Putamen (tissue), 1 donor: ENCODE measurements around the gene MCTS1.
A peak's percentile ranks its signal among the peaks of the same experiment; 100 is the strongest.
"Not testable (repeated sequence)": the region's sequence is repeated elsewhere in the genome, so short reads cannot be mapped to it uniquely, and the experiment has no call there.

ENCODE experiments used
- DNase-seq: peaks from one replicate; pipeline ENCODE4 v3.0.0-alpha.2; 2016; ENCODE audit warnings: low spot score

Gene MCTS1, protein sequence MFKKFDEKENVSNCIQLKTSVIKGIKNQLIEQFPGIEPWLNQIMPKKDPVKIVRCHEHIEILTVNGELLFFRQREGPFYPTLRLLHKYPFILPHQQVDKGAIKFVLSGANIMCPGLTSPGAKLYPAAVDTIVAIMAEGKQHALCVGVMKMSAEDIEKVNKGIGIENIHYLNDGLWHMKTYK

GRCh38 chrX:120603707-120604360, at the start of gene MCTS1:
MCTS1 (plus strand) TSS chrX:120604101; CDS start chrX:120604237, 136 bp downstream.
- peak; percentile 82 for DNase-seq

DNA sequence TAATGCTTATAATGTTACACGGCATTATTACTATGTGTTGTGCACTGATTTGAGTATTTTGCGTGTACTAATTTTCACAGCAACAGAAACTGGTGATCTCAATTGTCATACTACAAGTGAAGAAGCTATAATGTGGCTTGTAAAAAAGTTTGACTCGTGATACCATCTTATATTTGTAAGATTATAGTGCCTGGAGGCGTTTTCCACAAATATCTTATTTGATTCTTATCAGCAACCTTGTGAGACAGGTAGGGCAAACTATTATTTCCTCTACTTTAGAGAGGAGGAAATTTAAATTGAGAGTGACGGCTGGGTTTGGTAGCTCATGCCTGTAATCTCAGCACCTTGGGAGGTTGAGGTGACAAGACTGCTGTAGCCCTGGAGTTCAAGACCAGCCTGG, 47.6 kb upstream of the MCTS1 start:
- no peak for DNase-seq

DNA sequence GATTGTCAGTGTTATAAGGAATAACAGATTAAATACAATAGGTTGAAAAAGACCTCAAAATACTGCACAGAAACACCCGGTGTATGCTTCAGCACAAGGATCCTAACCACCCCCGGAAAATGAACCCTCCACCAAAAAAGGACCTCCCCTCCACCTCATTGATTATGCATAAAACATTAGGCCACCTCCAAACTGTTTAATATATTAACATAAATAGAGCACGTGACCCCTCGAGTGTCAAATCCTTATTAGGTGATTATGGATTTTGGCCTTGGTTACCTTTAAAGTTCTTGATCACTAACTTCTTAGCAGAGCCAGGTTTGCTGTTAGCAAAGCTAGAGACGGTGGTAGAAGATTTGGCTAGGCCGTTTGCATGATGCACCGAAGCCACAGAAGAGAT, 44.1 kb upstream of the MCTS1 start:
- DNase-seq = peak; percentile 18

DNA sequence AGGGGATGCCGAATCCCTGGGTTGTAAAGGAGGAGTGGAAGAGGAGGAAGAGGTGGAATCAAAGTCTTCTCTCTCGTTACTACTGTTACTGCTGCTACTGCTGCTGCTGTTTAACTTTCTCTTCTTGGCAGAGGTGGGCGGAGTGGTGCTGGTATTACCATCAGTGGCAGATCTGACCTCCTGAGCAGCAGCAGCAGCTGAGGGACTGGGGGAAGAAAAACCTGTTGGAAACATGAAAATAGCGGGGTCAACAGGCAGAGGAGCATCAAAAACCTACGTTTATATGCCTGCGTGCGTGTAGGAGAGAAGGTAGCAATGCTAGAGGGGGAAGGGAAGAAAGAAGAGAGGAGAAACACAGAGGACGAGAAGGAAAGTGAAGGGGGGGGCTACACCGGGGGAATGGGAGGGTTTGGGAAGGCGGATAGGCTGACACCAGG, 43.5 kb upstream of the MCTS1 start:
- no peak for DNase-seq

DNA sequence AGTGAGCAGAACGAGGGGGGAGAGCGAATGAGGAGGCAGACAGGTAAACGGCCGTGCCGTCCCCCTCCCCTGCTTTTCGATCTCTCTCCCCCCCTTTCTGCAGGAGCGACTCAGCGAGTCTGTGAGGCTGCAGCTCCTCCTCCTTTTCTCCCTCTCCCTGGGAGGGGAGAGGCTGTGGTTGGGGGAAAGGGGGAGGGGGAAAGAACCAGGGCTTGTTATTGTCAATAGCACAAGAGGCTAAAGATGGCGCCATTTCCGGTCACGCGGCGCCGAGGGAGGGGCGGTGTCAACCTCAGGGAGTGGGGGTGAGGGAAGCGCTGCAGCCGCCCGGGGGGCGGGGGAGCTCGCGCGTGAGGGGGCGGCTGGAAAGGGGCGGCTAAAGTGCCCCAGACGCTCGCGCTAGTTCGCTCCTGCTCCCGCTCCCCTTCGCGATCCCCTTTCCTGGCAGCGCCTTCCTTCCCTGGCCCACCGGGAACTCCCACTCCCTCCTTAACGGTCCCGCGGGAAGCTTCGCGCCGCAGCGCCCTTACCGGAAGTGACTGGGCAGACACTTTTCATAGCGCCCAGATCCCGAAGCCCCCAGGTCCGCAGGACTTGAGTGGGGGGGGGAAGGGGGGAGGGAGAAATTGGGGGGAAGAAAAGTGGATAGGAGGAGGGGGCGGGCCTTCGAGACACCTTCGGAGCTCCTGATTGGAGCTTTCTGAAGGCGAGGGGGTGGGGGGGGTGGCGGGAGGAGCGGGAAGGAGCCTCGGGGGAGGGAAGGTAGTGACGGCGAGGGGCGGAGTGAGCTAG, 42.9 kb upstream of the MCTS1 start, which contains the start of gene CUL4B:
Gene CUL4B (minus strand): TSS at position 121 of the 792 bp plus-strand sequence. CDS start 324 bp downstream, outside the sequence.
- peak; percentile 95 for DNase-seq

- no peak for DNase-seq
These were observed 42.0 kb upstream of the MCTS1 start for GRCh38 chrX:120561634-120562568.

DNA sequence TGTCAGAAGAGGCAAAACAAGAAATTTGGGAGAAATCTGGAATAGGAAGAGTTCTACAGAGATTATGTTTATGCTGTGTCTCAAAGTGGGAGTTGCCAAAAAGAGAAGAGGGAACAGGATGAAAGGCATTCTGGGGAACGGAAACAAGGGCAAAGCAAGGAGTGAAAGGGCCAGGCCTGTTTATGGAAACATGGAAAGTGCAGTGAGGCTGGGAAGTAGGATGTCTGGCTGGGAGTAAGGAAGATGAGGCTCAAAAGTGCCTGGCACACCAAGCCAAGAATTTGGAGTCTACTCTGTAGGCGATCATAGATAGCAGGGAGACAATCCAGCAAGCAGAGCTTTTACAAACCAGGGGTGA, 41.4 kb upstream of the MCTS1 start:
- no peak for DNase-seq

- no peak for DNase-seq
These were observed 39.0 kb upstream of the MCTS1 start for GRCh38 chrX:120564925-120565324.

- DNase-seq = no peak
These were observed 37.1 kb upstream of the MCTS1 start for GRCh38 chrX:120566817-120567216.

DNA sequence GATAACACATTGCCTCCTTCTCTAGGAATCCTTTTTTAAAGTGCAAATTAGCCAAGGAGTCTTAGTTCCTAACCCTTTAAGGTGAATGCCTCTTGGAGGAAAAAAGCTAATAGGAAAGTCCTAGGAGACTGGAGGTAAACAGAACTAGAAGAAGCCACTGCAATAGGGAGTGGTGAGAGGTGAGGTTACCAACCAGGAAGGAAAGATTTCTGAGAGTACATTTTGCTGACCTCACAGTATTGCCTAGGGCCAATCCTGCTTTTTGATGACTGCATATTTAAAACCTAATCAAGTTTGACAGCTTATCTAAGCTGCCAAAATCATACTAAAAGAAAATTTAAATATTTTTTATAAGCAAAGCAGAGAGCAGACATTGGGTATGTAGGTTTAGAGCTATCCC, 35.9 kb upstream of the MCTS1 start:
- no peak for DNase-seq

DNA sequence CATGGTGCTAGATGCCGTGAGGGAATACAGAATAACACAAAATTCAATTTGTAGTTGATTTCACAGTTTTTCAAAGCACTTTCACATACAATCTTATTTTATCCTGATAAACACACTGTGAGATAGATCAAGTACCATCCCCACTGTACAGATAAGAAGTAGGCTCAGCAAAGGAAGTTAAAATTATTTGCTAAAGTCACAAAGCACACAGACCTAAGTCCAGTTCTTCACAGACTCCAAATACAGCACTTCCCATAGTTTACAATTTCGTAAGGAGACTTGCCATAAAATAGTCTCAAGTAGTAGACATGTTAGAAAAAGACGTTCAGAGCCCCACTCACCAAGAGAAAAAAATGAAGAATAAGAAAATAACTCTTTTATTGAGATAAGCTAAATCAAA, 35.3 kb upstream of the MCTS1 start:
- no peak for DNase-seq

DNA sequence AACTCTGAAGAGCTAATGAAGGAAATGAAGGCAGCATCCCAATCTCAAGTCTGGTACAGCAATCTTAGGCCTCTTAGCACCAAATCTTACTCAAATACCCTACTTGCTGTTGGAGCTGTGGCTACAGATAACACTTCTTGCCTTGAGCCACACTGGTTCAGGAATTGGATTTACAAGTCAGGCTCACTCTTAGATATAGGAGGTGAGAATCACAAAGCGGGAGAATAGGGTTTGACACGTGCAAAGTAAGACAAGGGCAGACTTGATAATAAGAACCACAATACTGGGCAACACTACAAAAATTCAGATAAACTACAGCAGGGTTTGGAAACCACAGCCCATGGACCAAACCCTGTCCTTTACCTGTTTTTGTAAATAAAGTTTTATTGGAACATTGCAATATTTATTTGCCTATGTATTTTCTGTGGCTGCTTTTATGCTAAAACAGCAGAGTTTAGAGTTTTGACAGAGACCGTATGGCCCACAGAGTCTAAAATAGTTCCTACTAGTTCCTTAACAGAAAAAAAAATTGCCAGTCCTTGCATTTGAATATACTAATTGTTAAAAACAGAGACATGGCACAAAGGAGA, 33.8 kb upstream of the MCTS1 start:
- DNase-seq = no peak

DNA sequence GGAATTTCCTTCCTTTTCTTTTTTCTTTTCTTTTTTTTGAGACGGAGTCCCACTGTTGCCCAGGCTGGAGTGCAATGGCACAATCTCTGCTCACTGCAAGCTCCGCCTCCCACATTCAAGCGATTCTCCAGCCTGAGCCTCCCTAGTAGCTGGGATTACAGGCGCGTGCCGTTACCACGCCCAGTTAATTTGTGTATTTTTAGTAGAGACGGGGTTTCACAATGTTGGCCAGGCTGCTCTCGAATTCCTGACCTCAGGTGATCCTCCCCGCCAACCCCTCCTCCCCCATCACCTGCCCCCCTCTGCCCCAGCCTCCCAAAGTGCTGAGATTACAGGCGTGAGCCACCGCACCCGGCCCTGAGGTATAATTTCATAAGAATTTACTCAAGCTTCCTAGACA, 30.1 kb upstream of the MCTS1 start:
- DNase-seq = not testable (repeated sequence)

GRCh38 chrX:120575379-120576114, 28.4 kb upstream of the MCTS1 start:
- no peak for DNase-seq

DNA sequence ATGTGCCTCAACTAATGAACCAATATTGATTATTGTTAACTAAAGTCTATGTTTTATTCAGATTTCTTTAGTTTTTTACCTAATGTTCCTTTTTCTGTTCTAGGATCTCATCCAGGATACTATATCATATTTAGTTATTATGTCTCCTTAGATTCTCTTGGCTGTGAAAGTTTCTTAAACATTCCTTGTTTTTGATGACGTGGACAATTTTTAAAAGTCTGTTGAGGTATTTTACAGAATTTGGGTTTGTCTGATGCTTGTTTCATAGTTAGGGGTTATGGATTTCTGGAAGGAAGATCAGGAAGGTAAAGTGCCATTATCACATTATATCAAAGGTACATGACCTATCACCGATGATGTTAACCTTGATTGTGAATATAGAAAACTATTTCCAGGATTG, 18.2 kb upstream of the MCTS1 start:
- no peak for DNase-seq

GRCh38 chrX:120604361-120604782, 471 bp downstream of the MCTS1 start:
- peak; percentile 32 for DNase-seq

DNA sequence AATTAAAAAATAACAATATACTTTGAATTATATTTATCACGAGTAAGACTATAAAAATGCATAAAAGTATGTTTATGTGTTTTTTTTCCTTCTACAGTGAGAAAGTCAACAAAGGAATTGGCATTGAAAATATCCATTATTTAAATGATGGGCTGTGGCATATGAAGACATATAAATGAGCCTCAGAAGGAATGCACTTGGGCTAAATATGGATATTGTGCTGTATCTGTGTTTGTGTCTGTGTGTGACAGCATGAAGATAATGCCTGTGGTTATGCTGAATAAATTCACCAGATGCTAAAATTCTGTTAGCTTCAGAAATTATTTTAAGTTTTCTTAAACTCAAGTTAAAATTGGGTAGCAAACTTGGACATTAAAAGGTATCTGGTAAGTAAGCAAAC, 8.2 kb downstream of the MCTS1 start:
- DNase-seq = no peak

- DNase-seq = no peak
These were observed 10.9 kb downstream of the MCTS1 start for GRCh38 chrX:120614816-120615215.

DNA sequence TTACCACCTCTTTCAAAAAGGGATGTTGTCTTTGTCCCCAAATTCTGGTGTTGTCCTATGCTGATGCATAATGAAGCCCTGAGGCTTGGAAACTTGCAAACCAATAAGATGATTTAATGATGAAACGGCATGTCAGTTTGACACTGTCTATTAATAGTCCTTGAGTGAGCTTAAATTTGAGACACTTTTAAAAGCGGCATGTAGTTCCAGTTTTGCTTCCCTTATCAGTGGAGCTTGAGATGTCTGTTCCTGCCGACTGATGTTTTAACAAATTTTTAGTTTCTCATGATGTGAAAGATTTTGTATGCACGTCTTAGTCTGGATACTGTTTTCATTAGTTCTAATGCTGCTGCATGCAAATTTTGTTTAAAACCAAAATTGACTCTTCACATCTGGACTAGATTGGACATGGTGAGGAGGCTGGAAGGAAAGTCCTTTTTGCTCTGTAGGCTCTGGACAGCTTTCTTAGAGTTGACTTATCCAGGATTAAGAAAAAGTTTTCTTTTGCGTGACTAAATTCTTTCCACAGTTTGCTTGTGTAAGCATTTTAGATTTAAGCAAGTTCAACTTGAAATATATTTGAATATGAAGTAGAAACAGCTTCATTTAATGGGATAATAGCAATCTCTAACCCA, 14.2 kb downstream of the MCTS1 start:
- DNase-seq = no peak

DNA sequence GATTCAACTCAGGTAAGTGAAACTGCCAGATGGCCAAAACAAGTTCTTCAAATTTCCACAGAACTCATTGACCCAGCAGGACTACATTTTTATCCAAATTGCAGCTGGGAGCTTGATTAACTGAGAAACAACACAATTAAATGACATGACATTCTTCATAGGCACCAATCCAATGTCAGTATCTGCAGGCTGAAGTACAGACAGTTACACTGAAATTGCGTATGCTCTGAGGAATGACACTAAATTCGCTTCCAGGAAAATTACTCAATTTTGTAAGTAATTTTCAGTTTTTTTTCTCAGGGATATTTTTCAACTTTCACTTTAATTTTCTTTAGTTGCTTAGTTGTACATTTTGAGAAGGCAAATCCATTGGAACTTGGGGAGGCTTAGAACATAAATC, 21.5 kb downstream of the MCTS1 start:
- no peak for DNase-seq
